Activated CD4-positive, alpha-beta T cell treated with anti-CD3 and anti-CD28 coated beads for 1 hour (primary cell): Measurements from ENCODE around the gene MAPT.
"Not testable (repeated sequence)": the region's sequence is repeated elsewhere in the genome, so short reads cannot be mapped to it uniquely, and the experiment has no call there.

Experiments used
- DNase-seq: peaks from one replicate; pipeline ENCODE4 v3.0.0-alpha.2; 2020

The MAPT gene

DNA sequence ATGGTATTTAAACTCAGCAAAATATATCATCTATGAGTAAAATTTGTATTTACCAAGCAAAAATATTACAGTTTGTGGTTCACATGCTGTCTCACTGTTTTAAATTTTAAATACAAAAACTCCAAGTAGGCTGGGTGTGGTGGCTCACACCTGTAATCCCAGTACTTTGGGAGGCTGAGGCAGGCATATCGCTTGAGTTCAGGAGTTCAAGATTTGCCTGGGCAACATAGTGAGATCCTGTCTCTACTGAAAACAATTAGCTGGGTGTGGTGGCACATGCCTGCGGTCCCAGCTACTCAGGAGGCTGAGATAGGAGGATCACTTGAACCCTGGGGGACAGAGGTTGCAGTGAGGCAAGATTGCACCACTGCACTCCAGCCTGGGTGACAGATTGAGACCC is 37.3 kb downstream of the MAPT start:
- no peak for DNase-seq

DNA sequence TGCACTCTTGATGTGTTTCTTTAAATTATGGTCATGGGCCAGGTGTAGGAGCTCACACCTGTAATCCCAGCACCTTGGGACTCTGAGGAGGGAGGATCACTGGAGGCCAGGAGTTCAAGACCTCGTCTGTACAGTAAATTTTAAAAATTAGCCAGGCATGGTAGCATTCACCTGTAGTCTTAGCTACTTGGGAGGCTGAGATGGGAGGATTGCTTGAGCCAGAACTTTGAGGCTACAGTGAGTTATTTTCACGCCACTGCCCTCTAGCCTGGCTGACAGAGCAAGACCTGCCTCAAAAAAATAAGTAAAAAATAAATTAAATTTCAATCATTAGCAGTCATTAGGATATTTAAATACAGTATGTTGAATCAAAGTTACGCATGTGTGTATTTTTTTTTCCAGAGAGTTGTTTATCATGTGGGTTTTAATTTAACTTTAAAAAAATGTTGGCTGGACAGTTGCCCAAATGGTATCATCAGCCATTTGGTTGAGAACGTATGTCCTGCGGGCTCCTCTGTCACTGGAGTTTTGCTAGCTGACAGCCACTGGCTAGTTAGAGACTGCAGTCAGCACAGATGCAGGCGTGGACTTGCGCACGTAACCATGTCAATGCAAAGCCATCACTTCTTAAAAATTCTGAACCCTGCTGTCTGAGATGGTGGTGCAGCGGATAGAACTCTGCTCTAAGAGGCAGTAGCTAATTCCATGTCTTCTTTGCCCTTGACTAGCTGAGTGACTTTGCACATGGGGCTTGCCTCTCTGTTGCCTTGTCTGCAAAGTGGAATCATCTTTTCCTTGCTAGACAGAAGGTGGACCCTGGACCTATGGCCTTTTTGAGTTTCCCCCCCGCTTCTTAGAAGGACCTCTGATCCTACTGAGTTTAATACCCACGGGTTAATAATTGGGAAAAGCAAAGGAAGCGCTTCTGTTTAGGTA is 40.0 kb downstream of the MAPT start:
- DNase-seq: no peak

DNA sequence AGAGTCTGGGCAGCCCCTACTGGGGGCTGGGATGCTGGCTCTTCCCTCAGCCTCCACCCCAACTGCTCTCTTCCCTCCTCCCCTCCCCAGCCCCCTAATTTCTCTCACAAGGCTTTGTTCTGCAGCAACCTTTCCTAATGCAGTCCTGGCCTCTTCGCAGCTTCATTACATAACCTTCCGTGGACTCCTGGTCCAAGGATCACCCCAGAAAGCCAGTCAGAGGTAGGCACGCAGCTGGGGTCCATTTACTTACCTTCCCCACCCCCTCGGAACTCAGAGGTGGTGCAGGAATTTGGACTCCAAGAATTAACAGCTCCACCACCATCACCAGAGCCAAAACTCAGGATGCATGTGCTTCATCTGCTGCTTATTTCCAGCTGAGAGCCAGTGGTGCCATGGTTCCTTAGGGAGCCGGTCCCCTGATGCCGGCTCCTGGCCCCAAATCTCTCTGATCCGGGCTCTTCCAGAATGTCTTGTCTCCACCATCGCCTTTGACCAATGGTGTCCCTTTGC is 40.9 kb downstream of the MAPT start:
- no peak for DNase-seq

DNA sequence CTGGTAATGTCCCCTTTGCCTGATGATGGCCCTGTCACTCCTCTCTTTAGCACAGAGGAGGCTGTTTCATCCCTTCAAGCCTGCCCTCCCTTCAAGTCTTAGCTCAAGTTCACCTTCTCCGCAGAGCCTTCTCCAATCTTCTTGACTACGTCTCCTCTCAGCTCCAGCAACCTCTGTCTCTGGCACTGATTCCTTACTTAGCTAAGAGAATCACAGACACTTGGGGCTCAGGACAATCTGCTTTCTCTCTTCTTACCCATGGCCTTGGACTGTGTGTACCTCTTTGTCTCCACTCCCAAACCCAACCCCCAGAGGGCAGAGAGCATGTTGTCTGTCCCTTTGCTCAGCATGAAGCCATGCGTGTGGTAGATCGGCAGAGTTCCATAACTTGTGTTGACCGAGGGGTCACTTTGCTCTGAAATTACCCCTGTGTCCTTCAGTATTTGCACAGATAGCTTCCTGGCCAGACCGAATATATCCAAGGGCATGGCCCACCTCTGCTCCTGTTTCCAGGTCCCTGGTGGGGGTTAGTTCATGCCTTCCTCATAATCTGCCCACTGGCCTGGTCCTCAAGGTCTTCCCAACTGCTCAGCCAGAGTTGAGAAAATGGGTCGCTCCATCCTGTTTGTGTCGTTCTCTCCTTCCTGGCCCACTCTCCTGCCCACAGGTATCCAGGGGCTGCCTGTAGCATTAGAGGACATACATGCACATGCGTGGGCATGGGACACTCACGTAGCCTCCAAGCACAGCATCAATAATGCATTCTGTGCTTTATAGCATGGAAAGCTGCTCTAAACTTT is 41.6 kb downstream of the MAPT start:
- no peak for DNase-seq

GRCh38 chr17:45936610-45937009 is 42.3 kb downstream of the MAPT start:
- no peak for DNase-seq

GRCh38 chr17:45937186-45937585 is 42.8 kb downstream of the MAPT start:
- not testable (repeated sequence) for DNase-seq

GRCh38 chr17:45939395-45939794 is 45.0 kb downstream of the MAPT start:
- no peak for DNase-seq

DNA sequence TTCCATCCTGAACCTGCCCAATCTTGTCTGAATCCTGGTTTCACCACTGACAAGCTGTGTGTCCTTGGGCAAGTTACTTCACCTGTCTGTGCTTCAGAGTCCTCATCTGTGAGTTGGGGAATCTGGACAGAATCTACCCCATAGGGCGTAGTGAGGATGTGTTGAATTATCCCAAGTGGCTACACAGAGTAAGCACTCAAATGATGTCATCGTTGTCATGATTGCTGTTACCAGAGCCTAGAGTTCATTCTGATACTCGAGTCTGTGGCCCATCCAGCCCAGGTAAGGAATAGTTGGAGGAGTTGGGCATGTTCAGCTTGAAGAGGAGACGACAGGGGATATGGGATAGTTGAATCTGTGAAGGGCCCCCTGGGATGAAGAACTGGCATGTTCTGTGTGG is 45.9 kb downstream of the MAPT start:
- DNase-seq: no peak

- DNase-seq: no peak
Measured at GRCh38 chr17:45940826-45941225, 46.5 kb downstream of the MAPT start.

- DNase-seq: no peak
Measured at GRCh38 chr17:45941395-45941794, 47.0 kb downstream of the MAPT start.

DNA sequence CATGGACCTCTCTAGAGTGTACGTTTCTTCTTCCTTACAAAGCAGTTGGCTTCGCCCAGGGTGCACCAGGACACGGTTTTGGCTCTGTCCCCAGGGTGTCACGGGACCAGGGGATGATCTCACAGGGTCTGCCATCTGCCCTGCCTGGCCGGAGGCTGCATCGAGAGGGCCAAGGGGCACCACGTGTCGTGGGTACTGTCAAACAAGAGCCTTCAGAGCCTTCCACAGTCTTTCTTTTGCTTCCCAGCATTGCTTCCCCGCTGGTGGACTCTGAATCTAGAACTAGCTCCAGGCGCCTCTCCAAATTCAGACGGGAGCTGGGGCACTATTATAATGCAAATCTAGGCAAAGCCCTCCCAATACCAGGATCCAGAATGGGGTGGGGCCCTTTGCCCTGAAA is 47.9 kb downstream of the MAPT start:
- DNase-seq: no peak

DNA sequence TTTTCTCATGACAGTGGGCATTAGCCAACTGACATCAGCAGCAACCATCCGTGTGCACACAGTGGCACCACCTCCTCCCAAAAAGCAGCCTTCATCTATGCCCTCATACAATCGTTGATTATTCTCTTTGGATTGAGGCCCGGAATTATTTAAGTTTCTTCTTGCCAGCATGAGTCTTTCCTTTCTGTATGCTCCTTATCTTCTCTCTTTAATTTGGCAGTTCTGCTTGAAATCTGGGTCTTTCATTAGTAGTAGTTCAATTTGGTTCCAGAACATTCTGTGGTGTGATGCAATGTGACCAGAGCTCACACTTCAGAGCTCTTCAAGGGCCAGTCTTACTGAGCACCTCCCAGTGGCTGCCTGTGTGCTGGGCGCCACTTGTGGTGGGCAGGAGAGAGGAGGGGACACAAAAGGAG is 52.5 kb downstream of the MAPT start:
- no peak for DNase-seq

DNA sequence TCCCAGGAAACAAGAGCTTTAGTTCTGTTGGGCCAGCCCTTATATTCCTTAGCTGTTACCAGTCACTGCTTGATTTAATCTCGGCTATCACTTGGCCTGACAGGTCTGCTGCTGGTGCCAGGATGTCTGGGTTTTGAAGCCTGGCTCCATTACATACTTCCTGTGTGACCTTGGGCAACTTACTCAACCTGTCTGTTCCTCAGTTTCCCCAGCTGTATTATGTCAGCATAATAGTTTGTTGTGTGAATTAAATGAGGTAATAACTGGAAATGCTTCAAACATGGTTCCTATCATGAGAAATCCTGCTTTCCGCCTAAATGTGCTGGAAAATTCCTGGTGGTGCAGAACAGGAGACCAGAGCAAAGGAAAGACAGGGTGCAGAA is 54.1 kb downstream of the MAPT start:
- no peak for DNase-seq

DNA sequence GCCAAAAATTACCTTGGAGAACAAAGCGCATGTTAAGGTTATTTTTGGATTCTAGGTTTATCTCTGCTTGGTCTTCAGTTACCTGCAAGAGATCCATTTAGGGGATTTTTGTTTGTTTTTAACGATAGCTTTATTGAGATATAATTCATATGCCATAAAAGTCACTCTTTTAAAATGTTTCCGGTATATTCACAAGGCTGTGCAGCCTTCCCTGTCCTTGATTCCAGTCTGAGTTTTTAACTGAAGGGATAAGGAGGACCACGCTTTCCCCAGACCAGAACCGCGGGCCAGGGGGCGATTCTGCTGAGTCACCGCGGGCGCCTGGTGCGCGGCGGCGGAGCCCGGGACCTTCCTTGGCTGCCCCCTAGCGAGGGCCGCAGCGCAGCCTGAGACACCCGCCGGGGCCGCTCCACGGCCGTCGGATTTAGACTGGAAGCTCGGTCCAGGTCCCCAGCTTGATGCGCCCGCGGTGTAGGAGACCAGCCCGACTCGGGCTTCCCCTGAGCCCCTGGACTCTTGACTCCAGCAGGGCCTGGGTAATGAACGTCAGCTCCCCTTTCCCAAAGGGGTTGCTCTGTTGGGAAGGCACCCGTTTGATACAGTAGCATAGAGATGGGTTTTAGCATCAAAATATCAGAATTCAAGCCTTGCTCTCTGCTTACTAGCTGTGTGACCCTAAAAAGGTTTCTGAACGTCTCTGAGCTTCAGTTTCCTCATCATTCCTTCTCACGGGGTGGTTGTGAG is 54.7 kb downstream of the MAPT start:
- peak; percentile 46 for DNase-seq

DNA sequence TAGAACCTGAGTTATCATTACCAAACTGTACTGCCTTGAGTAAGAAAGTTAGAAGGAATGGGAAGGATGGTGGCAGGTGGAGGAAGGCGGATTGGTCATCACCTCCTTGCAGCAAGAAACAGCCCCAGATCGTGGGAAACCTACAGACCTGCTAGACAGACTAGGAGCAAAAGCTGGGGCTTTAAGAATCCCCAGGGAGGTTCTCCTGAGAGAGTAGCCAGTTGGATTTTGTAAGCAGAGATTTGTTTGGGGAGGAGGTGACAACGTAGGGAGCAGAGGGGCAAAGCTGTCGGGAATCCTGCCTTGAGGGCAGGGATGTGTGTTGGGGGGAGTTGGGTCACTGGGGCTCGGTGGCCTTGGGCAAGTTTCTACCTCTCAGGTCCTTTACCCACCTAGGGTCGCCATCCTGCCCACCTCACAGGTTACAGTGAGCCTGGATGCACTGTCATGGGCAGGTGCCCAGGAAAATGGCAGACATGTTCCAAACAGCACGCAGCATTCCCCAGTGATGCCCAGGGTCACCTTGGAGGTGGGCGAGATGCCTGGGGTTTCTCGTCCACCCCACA is 55.5 kb downstream of the MAPT start:
- DNase-seq: no peak

DNA sequence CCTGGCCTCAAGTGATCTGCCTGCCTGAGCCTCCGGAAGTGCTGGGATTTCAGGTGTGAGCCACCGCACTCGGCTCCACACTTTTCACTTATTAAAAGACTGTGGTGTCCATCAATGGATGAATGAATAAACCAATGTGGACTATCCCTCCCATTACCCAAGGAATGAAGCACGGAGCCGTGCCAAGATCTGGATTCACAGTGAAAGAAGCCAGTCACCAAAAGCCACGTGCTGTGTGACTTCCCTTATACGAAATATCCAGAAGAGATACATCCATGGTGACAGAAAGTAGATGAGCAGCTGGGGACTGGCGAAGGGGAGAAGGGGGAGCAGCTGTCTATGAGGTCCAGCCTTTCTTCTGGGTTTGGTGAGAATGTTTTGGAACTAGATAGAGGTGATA is 56.5 kb downstream of the MAPT start:
- no peak for DNase-seq

DNA sequence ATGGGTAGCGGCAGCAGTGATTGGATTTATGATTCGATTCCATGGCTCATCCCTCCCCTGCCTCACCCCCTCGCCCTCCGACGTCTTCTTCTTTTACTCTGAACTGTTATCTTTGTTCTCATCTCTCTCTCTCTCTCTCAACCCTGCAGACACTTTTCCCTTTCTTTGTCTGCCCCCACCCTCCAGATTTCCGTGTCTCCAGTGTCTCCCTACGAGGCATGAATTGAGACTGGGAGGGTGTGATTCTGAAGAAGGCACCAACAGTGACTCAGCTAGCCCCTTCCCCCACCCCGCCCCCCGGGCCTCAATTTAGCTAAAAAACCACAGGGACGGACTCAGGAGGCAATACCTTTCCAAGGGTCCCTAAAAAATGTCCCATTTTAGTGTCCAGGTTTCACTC is 57.0 kb downstream of the MAPT start:
- no peak for DNase-seq

GRCh38 chr17:45951941-45952340 is 57.6 kb downstream of the MAPT start:
- DNase-seq: no peak

- DNase-seq: no peak
Measured at GRCh38 chr17:45952814-45953320, 58.5 kb downstream of the MAPT start.

DNA sequence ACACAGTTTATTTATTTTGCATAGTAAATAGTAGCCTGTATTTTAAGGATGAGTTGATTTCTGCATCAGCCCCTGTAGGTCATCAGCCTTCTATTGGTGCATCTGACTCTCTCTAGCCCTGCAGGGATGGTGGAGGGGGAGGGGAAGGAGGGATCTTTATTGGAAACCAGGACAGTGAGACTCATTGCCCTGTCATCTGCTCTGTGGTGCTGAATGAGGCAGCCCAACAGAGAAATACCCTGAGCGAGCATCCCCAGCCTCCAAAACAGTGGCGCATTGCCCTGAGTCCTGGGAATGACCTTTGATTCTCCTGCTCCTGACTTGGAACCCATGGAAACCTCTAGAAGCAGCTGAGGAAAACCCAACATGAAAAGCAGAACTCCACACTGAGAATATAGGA is 59.2 kb downstream of the MAPT start:
- no peak for DNase-seq

DNA sequence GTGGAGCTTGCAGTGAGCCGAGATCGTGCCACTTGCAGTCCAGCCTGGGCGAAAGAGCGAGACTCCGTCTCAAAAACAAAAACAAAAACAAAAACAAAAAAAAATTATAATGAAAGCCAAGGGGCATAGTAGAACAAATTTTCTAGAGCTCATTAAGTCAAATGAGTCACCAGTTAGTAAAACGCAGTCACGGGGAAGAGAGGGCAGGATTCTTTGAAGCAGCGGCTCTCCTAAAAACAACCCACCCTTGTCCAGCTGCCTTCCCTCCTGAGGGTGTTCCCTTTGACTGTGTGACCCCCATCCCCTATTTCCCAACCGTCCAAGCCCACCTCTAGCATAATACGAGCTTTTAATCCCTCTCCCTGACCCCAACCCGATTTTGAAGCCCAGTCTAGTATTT is 60.6 kb downstream of the MAPT start:
- DNase-seq: no peak

- no peak for DNase-seq
Measured at GRCh38 chr17:45955326-45955725, 61.0 kb downstream of the MAPT start.

DNA sequence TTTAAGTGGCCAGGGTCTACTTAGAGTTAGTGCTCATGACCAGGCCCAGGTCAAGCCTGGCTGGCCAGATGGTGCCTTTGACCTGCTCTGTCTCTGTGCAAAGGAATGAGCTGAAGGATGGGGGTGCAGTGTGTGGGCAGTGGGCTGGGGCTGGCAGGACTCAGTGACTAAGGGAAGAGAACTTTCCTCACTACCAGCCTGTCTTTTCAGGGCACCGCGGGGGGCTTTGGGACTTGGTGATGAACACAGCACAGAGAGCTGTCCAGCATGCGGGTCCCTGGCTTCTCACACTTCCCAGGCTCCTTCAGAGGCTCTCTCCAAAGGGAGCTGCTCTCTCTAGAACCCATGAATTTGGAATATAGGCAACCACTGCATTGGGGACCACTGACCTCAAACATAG is 61.7 kb downstream of the MAPT start:
- no peak for DNase-seq
